ENCODE measurements around the gene FCGR1A.
"Not testable (repeated sequence)": the region's sequence is repeated elsewhere in the genome, so short reads cannot be mapped to it uniquely, and the experiment has no call there.

FCGR1A gene

GRCh38 chr1:149778313-149778712 is 4.2 kb upstream of the FCGR1A start:
- DNase-seq = not testable (repeated sequence)

DNA sequence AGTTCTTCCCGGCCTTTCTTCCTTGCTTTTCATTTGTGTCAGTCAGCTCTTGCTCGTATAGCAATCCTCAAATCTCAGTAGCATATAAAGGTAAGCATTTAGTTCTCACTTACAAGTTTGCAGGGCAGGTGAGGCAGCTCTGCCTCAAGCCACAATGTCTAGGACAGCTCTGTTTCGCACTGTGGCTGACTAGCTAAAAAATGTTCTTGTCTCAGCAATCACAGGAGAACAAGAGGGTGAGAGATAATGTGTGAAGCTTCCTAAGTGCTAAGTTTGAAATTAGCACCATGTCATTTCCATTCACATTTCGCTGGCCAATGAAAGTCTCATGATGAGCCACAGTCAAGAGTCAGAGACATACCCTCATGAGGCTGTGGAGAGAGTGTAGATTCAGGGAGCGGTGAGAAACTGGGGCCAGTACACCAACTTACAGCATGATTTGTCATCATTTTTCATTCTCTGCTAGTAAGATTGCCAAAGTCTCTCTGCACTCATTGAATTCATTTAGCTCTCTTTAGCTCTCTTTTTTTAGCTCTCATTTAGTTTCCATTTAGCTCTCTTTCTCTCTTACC is 995 bp upstream of the FCGR1A start:
- not testable (repeated sequence) for DNase-seq

- DNase-seq = not testable (repeated sequence)
Observed at GRCh38 chr1:149783289-149783688, 795 bp downstream of the FCGR1A start.

- not testable (repeated sequence) for DNase-seq
Observed at GRCh38 chr1:149783868-149784267, 1.4 kb downstream of the FCGR1A start.

DNA sequence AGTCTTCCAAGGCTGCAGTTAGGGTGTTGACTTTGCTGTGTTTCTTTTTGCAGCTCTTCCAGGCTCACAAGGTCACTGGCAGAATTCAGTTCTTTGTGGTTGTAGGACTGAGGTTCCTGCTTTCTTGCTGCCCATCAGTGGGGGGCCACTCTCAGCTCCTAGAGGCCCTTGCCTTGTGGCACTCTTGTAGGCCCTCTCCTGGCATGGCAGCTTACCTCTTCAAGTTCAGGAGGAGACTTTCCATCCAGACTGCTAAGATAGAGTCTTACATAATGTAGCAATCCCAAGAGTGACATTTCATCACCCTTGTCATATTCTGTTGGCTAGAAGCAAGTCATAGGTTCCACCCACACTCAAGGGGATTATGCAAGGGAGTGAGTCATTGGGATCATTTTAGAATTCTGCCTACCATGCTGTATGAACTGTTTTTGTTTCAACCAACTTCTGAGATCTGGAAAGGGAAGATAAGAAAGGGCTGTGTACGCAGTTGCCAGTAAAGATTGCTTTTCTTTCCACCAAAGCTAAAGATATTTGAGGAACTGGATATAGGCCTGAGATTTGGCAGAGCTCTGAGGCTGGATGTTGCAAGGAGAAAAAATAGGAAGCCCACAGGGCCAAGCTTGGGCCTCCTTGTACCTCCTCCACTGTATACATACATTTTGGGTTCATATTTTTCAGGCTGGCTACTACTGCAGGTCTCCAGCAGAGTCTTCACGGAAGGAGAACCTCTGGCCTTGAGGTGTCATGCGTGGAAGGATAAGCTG is 5.4 kb downstream of the FCGR1A start:
- DNase-seq = not testable (repeated sequence)

DNA sequence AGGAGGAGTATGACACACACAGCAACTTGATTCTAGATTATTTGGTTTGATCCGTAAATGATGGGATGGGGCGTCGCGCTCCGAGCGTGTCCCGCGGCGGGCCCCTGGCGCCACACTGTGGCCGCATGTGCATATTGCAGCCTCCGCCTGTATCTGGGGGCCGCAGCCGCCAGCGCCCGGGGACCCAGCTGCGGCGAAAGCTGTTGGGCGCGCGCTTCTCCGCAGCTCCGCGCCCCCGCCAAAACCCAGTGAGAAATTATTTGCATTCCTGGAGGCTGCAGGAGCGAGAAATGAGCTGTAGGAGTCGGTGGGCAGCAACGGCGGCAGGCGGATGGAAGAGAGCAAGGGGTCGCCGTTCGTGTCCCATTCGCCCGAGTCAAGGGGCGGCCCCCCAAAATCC is 10.0 kb downstream of the FCGR1A start:
- DNase-seq = peak; percentile 77

DNA sequence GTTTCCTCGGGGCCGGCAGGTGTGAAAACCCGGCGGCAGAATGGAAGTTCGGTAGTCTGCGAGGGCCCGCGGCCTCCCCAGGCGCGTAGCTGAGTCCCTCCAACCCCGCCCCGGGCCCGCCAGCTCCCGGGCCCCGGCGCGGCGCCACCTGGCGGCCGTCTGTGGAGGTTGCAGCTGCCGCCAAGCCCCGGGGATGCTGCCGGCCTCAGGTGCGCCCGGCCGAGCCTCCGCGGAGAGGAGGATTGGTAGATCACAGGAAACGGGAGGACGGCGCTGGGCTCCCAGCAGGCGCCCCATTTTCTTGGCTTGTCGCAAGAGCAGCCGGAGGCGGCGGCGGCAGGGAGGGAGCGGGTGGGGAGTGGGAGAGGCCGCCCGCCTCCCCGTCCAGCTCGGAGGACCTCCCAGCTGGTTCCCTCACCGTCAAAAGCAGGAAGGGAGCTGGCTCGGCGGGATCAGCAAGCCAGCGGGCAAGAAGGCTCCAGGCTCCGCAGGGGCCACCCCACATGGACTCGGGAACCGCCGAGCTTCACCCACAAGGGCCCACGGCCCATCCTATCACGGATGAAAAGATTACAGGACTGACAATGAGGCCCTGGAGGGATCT is 10.5 kb downstream of the FCGR1A start:
- DNase-seq = peak; percentile 88

DNA sequence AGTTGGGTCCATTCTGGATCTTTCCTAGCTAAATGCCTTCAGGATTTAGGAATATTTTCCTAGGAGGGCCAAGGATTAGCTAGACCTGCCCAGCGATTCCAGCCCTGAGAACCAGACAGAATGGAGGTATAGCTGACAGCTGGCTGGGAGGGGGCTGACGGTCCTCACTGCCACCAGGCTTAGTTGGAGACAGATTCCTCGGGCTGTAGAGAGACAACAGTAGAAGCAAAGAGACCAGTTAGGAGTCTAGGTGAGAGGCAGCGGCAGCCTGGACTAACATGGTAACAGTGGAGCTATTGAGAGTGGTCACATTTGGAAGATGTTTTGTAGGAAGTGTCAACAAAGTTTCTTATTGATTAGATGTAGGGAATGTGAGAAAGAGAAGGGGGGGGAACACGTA is 11.4 kb downstream of the FCGR1A start:
- DNase-seq = not testable (repeated sequence)

- not testable (repeated sequence) for DNase-seq
Observed at GRCh38 chr1:149801628-149802027, 19.1 kb downstream of the FCGR1A start.

DNA sequence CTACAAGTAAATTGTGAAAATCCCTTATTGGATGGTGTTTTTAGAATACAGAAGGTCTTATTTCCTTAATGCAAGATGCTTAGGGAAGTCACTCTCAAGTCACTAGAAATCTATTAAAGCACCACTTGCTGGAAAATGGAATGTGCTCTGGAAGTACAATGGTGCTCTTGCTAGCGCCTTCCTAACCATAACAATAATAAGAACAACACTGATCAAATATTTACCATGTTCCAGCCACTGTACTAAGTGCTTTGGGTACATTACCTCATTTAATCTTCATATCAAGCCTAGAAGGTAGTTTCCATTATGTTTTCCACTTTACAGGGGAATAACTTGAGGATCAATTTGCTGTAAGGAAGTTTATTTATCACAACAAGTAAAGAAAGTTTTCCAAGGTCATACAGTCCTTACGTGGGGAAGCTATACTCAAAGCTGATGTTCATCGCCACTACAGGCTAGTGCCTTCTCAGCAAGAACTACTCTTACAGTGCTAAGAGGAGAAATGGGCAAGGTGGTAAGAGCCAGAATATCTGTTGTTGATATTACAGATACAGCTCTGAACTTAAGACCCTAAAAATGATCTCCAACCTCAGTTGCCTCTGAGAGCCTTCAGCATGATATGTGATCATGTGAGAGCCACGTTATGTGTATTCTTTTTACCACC is 22.1 kb downstream of the FCGR1A start:
- DNase-seq = not testable (repeated sequence)

DNA sequence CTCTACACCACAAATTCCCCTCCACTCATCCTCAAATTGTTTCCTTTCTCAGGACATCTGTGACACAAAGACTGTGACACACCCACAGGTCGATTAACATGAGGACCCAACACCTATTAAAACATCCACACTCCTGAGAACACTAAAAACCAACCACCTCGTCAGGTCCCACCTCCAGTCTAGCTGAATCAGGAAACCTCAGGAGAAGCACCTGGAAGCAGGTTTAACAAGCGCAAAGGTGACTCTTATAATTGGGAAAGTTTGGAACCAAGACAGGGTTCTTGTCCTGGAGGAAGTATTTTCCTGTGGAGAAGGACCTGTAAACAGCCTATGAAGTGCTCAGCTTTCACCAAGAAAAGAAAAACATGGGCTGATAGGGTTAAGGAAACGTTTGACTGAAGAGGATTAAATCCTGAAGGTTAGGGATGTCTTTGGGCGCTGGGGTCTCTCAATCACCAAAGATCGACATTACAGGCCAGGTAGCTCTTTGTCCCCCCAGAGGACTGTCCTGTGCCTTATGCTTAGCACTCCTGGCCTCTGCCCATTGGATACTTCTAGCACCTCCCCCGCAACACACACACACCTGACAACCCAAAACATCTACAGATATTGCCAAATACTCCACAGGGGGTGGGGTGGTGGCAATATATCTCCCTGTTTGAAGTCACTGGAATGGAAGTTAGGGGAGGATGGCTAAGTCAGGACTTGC is 28.4 kb downstream of the FCGR1A start:
- peak; percentile 12 for DNase-seq

DNA sequence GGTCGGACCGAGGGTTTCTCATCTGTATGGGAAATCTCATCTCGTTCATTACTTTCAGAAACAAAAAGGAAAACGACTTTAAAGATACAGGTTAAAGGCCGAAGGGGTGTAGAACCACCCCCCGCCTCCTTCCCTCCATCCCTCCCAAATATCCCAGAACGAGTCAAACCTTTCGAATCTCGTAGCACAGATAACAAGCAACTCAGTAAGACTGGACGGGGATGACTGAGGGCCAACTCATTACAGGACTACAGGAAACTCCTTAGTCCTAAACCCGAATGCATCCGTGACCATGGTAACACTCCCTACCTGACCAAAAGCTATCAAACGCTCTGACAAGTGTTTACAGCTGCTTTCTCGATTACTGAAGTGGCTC is 29.0 kb downstream of the FCGR1A start:
- DNase-seq = peak; percentile 23

- peak; percentile 96 for DNase-seq
Observed at GRCh38 chr1:149811890-149812829, 29.7 kb downstream of the FCGR1A start.

GRCh38 chr1:149812893-149813801 is 30.7 kb downstream of the FCGR1A start:
- peak; percentile 88 for DNase-seq

- DNase-seq = not testable (repeated sequence)
Observed at GRCh38 chr1:149820387-149820786, 37.9 kb downstream of the FCGR1A start.

GRCh38 chr1:149826555-149826954 is 44.1 kb downstream of the FCGR1A start:
- DNase-seq = not testable (repeated sequence)

- not testable (repeated sequence) for DNase-seq
Observed at GRCh38 chr1:149831764-149832315, 49.3 kb downstream of the FCGR1A start.

- DNase-seq = not testable (repeated sequence)
Observed at GRCh38 chr1:149832316-149833126, 50.0 kb downstream of the FCGR1A start.

DNA sequence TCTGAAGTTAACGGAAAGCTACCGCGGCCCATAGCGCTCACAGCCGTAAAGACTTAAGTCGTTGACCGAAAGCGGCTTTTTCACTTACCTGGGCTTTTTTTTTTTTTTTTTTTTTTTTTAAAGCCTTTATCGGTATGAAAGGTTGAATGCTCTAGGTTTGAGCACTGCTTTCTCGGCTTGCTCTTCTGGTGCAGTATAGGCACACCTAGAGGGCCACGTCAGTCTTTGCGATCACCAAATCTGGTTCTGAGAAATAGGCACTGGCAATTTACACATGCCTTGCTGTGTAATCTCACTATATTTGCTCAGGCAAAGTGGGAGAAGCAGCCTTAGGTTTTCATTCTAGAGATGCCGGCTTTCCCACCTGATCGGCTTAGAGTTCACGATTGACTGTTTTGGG is 50.6 kb downstream of the FCGR1A start:
- DNase-seq = not testable (repeated sequence)
